22Rv1 (cell line): ENCODE measurements around the gene APOBEC3G.

Experiments
- CTCF ChIP-seq: fragments of 450-650 bp; IDR thresholded peaks from 2 replicates; pipeline ENCODE4 v1.5.1; 2017; ENCODE audit warnings: mild to moderate bottlenecking
- ZFX ChIP-seq: fragments of 450-650 bp; IDR thresholded peaks from 2 replicates; pipeline ENCODE4 v1.6.1; 2017; ENCODE audit warnings: antibody characterized with exemption, borderline replicate concordance

GRCh38 chr22:39129746-39130145, 52.7 kb downstream of the APOBEC3G start:
- TF ChIP-seq CTCF (no peak), ZFX (no peak)
